Ishikawa (cell line): Measurements from ENCODE around the gene BLM.

Experiments used
- CEBPB ChIP-seq: IDR thresholded peaks from 2 replicates; pipeline ENCODE4 v1.6.1; 2012
- CREB1 ChIP-seq: IDR thresholded peaks from 2 replicates; pipeline ENCODE4 v1.6.1; 2012; ENCODE audit warnings: low read depth
- EGR1 ChIP-seq: IDR thresholded peaks from 2 replicates; pipeline ENCODE4 v1.6.1; 2012
- EP300 ChIP-seq: IDR thresholded peaks from 2 replicates; pipeline ENCODE4 v1.6.1; 2012; ENCODE audit warnings: borderline replicate concordance
- FOXM1 ChIP-seq: IDR thresholded peaks from 2 replicates; pipeline ENCODE4 v1.6.1; 2012; ENCODE audit warnings: low read depth, borderline replicate concordance
- NFIC ChIP-seq: IDR thresholded peaks from 2 replicates; pipeline ENCODE4 v1.6.1; 2012
- RAD21 ChIP-seq: IDR thresholded peaks from 2 replicates; pipeline ENCODE4 v1.6.1; 2012; ENCODE audit warnings: low read depth
- TAF1 ChIP-seq: IDR thresholded peaks from 2 replicates; pipeline ENCODE4 v1.6.1; 2012; ENCODE audit warnings: low read depth, mild to moderate bottlenecking
- TCF12 ChIP-seq: IDR thresholded peaks from 2 replicates; pipeline ENCODE4 v1.6.1; 2012; ENCODE audit warnings: low read depth
- TEAD4 ChIP-seq: IDR thresholded peaks from 2 replicates; pipeline ENCODE4 v1.6.1; 2012
- USF1 ChIP-seq: IDR thresholded peaks from 2 replicates; pipeline ENCODE4 v1.6.1; 2012
- YY1 ChIP-seq: IDR thresholded peaks from 2 replicates; pipeline ENCODE4 v1.6.1; 2012; ENCODE audit warnings: low read depth
- ZBTB7A ChIP-seq: IDR thresholded peaks from 2 replicates; pipeline ENCODE4 v1.6.1; 2012; ENCODE audit warnings: low read depth
- TF ChIP-seq, protein P1 (sequence below): IDR thresholded peaks from 2 replicates; pipeline ENCODE4 v1.6.1; 2012; ENCODE audit warnings: low read depth, mild to moderate bottlenecking
- TF ChIP-seq, protein P2 (sequence below): IDR thresholded peaks from 2 replicates; pipeline ENCODE4 v1.6.1; 2012

BLM gene

DNA sequence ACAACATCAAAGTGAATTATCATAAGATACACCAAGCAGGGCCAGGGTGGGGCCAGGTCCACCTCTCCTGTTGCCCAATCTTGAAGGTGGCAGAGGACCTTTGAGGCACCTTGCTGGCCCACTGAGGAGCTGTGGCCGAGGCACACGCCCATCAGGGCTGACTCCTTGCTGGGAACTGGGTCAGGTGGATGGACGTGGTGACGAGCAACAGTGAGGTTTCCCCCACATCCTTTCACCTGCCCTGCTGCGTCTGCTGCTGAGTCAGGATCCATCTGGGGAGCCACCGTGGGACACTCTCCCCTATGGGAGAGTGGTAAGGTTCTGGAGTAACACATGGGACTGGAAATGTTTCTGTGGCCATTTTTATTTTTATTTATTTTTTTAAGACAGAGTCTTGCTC is 134.0 kb downstream of the BLM start:
- TF ChIP-seq TEAD4 (no peak), EP300 (no peak), EGR1 (no peak), TCF12 (no peak), YY1 (no peak), FOXM1 (no peak), USF1 (no peak), ZBTB7A (no peak), TAF1 (no peak), NFIC (no peak), CREB1 (no peak), RAD21 (no peak), CEBPB (no peak)
- TF ChIP-seq, protein P1, sequence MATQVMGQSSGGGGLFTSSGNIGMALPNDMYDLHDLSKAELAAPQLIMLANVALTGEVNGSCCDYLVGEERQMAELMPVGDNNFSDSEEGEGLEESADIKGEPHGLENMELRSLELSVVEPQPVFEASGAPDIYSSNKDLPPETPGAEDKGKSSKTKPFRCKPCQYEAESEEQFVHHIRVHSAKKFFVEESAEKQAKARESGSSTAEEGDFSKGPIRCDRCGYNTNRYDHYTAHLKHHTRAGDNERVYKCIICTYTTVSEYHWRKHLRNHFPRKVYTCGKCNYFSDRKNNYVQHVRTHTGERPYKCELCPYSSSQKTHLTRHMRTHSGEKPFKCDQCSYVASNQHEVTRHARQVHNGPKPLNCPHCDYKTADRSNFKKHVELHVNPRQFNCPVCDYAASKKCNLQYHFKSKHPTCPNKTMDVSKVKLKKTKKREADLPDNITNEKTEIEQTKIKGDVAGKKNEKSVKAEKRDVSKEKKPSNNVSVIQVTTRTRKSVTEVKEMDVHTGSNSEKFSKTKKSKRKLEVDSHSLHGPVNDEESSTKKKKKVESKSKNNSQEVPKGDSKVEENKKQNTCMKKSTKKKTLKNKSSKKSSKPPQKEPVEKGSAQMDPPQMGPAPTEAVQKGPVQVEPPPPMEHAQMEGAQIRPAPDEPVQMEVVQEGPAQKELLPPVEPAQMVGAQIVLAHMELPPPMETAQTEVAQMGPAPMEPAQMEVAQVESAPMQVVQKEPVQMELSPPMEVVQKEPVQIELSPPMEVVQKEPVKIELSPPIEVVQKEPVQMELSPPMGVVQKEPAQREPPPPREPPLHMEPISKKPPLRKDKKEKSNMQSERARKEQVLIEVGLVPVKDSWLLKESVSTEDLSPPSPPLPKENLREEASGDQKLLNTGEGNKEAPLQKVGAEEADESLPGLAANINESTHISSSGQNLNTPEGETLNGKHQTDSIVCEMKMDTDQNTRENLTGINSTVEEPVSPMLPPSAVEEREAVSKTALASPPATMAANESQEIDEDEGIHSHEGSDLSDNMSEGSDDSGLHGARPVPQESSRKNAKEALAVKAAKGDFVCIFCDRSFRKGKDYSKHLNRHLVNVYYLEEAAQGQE: no peak
- TF ChIP-seq, protein P2, sequence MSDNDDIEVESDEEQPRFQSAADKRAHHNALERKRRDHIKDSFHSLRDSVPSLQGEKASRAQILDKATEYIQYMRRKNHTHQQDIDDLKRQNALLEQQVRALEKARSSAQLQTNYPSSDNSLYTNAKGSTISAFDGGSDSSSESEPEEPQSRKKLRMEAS: no peak

- TF ChIP-seq EP300 (no peak), USF1 (no peak), RAD21 (no peak), CREB1 (no peak), NFIC (no peak), YY1 (no peak), EGR1 (no peak), TEAD4 (no peak), ZBTB7A (no peak), FOXM1 (no peak), TAF1 (no peak)
- TF ChIP-seq, protein P1: no peak
- TF ChIP-seq, protein P2: no peak
Measured at GRCh38 chr15:90851940-90852339, 134.8 kb downstream of the BLM start.

GRCh38 chr15:90855139-90855538 is 138.0 kb downstream of the BLM start:
- no peak for TF ChIP-seq EP300

- no peak for TF ChIP-seq TCF12
- TF ChIP-seq EGR1: no peak
- TF ChIP-seq, protein P2: no peak
- TF ChIP-seq RAD21: no peak
- TF ChIP-seq TAF1: no peak
- TF ChIP-seq YY1: no peak
- no peak for TF ChIP-seq ZBTB7A
- TF ChIP-seq EP300: no peak
- no peak for TF ChIP-seq FOXM1
- no peak for TF ChIP-seq NFIC
- TF ChIP-seq TEAD4: no peak
- TF ChIP-seq USF1: no peak
- TF ChIP-seq CREB1: no peak
- no peak for TF ChIP-seq CEBPB
- TF ChIP-seq, protein P1: no peak
Measured at GRCh38 chr15:90857337-90857736, 140.2 kb downstream of the BLM start.
